ENCODE measurements around the gene MSN. TPM values are rescaled to one million over a fixed set of nuclear protein-coding genes. Genes with fewer than 3 reads are reported as not detected.

The MSN gene
- total RNA-seq, 6 donors from 2014 or later = 160 to 508 (median 380) TPM

- H3K27me3 ChIP-seq = no peaks in the 10 kb centered on the region
- no peak for DNase-seq
- no peak overlapping the region for H3K4me3 ChIP-seq
- peak overlapping the region; percentile 77 to 98 (median 82) for H3K27ac ChIP-seq
- no peaks in the 10 kb centered on the region for H3K9me3 ChIP-seq
- H3K36me3 ChIP-seq = peaks cover 0 to 12% (median 0%) of the 10 kb centered on the region in 4 donors
- 11 to 13% methylated on average over 1 of the region's 1 CpG for WGBS, 2 donors
- no peak for TF ChIP-seq EP300 (IDR thresholded peaks at IDR 0.05)
- TF ChIP-seq POLR2AphosphoS5 (IDR thresholded peaks at IDR 0.05) = peak in 1 of 2 donors; percentile 26
- TF ChIP-seq CTCF (IDR thresholded peaks at IDR 0.05) = no peak
- TF ChIP-seq POLR2A (IDR thresholded peaks at IDR 0.05) = no peak
- ATAC-seq (ENCODE audit: low FRiP score in 2 of 2) = peak in 1 of 2 donors; percentile 69
- peaks cover 64 to 85% (median 83%) of the 10 kb centered on the region in 4 donors for H3K4me1 ChIP-seq
These were observed 11.7 kb downstream of the MSN start for GRCh38 chrX:65679071-65679540.

GRCh38 chrX:65681810-65682209 is 14.4 kb downstream of the MSN start:
- ATAC-seq (ENCODE audit: low FRiP score in 2 of 2) = no peak
- peaks cover 0 to 12% (median 0%) of the 10 kb centered on the region in 4 donors for H3K36me3 ChIP-seq
- H3K4me3 ChIP-seq = no peak overlapping the region
- H3K27me3 ChIP-seq = no peaks in the 10 kb centered on the region
- peak overlapping the region in 1 of 4 donors; percentile 98 for H3K27ac ChIP-seq
- TF ChIP-seq CTCF (IDR thresholded peaks at IDR 0.05) = no peak
- no peak for TF ChIP-seq POLR2A (IDR thresholded peaks at IDR 0.05)
- no peak for TF ChIP-seq EP300 (IDR thresholded peaks at IDR 0.05)
- no peak for TF ChIP-seq POLR2AphosphoS5 (IDR thresholded peaks at IDR 0.05)
- DNase-seq = peak in 1 of 2 donors; percentile 44
- H3K4me1 ChIP-seq = peaks cover 64 to 90% (median 83%) of the 10 kb centered on the region in 4 donors
- no peaks in the 10 kb centered on the region for H3K9me3 ChIP-seq

GRCh38 chrX:65685112-65685511 is 17.7 kb downstream of the MSN start:
- peaks cover 69 to 92% (median 85%) of the 10 kb centered on the region in 4 donors for H3K4me1 ChIP-seq
- TF ChIP-seq POLR2A (IDR thresholded peaks at IDR 0.05) = no peak
- TF ChIP-seq EP300 (IDR thresholded peaks at IDR 0.05) = no peak
- TF ChIP-seq CTCF (IDR thresholded peaks at IDR 0.05) = no peak
- TF ChIP-seq POLR2AphosphoS5 (IDR thresholded peaks at IDR 0.05) = no peak

GRCh38 chrX:65686236-65686635 is 18.8 kb downstream of the MSN start:
- Histone ChIP-seq H3K4me3 (no peak overlapping the region), H3K4me1 (peaks cover 78 to 92% (median 88%) of the 10 kb centered on the region in 4 donors), H3K9me3 (no peaks in the 10 kb centered on the region), H3K27me3 (no peaks in the 10 kb centered on the region), H3K27ac (peak overlapping the region in 2 of 4 donors; percentile 50 to 54), H3K36me3 (peaks cover 0 to 12% (median 0%) of the 10 kb centered on the region in 4 donors)
- DNase-seq (peak in 1 of 2 donors; percentile 41), ATAC-seq (ENCODE audit: low FRiP score in 2 of 2) (no peak)
- TF ChIP-seq EP300 (IDR thresholded peaks at IDR 0.05) (no peak), POLR2AphosphoS5 (IDR thresholded peaks at IDR 0.05) (peak in 1 of 2 donors; percentile 39)

More at GRCh38 chrX:65685112-65685511, 17.7 kb downstream of the MSN start:
- no peak for ATAC-seq (ENCODE audit: low FRiP score in 2 of 2)
- Histone ChIP-seq H3K27ac (peak overlapping the region in 2 of 4 donors; percentile 50 to 54), H3K9me3 (no peaks in the 10 kb centered on the region), H3K27me3 (no peaks in the 10 kb centered on the region), H3K36me3 (peaks cover 0 to 12% (median 0%) of the 10 kb centered on the region in 4 donors), H3K4me3 (no peak overlapping the region)
- no peak for DNase-seq
- 86 to 93% methylated on average over 1 of the region's 1 CpG for WGBS, 2 donors

- Histone ChIP-seq H3K36me3 (peaks cover 0 to 7% (median 0%) of the 10 kb centered on the region in 4 donors), H3K27me3 (no peaks in the 10 kb centered on the region), H3K9me3 (no peaks in the 10 kb centered on the region), H3K27ac (peak overlapping the region in 3 of 4 donors; percentile 7 to 54 (median 50)), H3K4me3 (no peak overlapping the region), H3K4me1 (peaks cover 69 to 87% (median 81%) of the 10 kb centered on the region in 4 donors)
- DNase-seq (no peak), ATAC-seq (ENCODE audit: low FRiP score in 2 of 2) (no peak)
- TF ChIP-seq POLR2A (IDR thresholded peaks at IDR 0.05) (no peak), CTCF (IDR thresholded peaks at IDR 0.05) (no peak)
- 63 to 74% methylated on average over 2 to 3 of the region's 3 CpGs for WGBS, 2 donors
These were observed 19.9 kb downstream of the MSN start for GRCh38 chrX:65687367-65687766.
